HS-27A (cell line): ENCODE data around the gene TMEM115.

ENCODE experiments used
- DNase-seq: peaks from one replicate; pipeline ENCODE4 v3.0.0-alpha.2; 2012; ENCODE audit warnings: low read depth, missing footprints

The TMEM115 gene

GRCh38 chr3:50378024-50378423 lies 18.7 kb upstream of the TMEM115 start:
- DNase-seq, result no peak

DNA sequence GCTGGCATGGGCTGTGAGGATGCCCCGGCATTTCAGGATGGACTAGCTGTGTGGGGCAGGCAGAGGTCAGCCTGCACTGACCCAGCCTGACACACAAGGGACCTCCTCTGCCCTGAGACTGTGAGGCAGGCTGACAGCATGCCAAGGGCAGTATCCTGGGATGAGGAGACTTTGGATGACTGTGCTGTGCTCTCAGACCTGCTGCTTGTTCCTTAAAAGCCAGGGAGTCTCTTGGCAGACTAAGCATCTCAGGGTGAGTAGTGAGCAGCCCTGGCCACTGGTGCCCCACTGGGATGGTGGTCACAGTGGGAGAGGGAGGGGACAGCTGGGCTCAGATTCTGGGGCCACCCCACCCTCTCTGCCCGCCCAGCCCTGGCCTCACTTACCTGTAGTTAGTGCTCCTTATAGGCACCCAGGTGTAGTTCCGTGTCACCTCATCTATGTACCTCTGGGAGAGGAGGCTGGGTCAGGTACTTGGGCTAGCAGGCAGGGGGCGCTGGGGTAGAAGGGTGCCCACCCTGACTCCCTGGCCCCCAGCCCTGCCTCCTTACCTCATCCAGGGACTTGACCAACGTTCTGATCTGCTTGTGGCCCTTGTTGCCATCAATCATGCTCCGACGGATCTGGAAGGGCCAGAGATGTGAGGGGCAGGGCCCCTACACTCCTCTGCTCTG lies 16.1 kb upstream of the TMEM115 start:
- DNase-seq, result no peak

GRCh38 chr3:50374363-50375257 lies 15.3 kb upstream of the TMEM115 start:
- DNase-seq, result no peak

GRCh38 chr3:50373146-50374051 lies 14.1 kb upstream of the TMEM115 start:
- DNase-seq, result no peak

- DNase-seq, result no peak
Measured at GRCh38 chr3:50372349-50372748, 13.0 kb upstream of the TMEM115 start.

GRCh38 chr3:50371133-50371685 lies 11.9 kb upstream of the TMEM115 start:
- DNase-seq, result no peak

DNA sequence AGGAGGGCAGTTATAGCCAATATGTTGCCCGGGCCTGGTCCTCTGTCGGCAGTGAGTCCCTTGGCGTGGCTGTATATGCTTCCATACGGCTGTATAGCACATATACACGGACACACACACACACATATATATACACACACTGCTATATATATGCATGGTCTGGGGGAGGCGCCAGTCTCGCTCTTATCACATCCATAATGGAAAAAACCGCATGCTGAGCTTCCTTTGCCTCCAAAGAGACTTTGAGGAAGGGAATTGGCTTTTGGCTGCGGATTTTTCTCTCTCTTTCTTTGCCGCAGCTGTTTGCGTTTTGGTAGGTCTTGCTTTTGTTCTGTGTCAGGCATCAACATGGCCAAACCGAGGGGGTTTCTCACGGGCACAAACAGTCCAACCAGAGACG lies 11.3 kb upstream of the TMEM115 start:
- no peak for DNase-seq

GRCh38 chr3:50369012-50369670 lies 9.8 kb upstream of the TMEM115 start:
- DNase-seq, result no peak

DNA sequence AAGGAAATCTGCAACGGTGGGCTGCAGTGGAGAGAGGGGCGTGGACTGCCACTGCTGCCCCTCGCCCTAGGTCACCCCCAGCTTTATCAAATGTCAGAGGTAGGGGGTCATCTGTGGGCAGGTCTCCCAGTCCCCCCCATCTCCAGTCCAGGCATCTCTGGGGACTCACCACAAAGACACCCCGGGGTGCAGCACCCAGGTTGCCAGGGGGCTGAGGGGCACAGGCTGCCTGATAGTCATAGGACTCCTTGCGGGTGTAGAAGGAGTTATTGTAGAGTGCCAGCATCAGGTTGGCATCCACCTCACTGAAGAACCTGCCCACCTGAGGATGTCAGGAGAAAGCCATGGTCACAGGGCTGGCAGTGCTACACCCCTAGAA lies 6.5 kb upstream of the TMEM115 start:
- DNase-seq, result no peak

DNA sequence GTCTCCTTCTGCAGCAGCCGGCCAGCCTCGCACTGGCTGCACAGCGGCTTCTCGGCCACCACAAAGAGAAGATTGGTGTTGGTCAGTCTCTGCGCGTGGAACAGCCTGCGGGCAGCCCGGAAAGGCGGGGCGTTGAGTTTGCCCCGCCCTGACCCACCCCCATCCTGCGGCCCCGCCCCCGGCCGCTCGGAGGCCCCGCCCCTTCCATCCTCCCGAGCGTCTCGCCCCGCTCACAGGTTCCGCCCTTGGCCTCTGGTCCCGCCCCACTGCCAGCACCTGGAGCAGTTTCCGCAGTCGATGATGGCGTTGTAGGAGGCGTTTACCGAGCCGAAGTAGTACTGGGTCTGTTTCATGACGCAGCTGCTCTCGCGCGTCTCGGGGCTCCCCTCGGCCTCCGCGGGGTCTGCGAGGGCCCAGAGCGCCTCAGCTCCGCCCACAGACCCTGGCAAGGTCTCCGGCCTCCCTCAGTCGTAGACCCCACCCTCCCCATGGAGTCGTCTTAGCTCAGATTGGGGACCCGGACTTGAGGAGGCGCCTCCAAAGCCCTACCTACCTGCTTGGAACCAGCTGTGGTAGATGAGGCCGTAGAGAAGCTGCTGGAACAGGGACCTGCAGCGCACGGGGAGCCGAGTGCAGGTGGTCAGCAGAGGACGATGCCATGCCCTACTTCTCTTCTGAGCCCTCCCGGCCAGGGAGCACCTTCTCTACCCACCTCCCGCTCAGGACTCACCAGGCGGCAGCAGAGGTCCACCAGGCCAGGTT lies 5.9 kb upstream of the TMEM115 start:
- DNase-seq, result no peak

DNA sequence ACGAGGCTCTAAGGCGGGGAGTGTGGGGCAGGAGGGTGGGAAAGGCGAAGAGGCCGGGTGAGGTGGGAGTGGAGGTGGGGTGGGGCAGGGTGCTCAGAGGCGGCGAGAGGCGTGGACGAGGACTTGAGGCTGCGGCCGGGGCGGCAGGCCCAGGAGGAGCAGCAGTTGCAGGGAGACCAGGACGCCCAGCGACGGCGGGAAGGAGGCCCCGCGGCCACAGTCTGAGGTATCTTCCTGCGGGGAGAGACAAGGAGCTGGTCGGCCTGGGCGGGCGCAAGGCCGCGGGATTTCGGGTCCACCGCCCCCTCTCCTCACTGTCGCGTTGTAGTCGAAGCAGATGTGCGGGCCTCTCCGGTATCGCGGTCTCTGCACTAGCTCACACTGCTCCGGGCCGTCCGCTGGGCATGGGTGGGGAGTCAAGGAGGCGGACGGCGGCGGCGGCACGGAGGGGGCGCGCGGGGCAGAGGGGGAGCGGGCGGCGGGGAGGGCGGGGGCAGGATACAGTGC lies 5.3 kb upstream of the TMEM115 start:
- DNase-seq, result no peak

DNA sequence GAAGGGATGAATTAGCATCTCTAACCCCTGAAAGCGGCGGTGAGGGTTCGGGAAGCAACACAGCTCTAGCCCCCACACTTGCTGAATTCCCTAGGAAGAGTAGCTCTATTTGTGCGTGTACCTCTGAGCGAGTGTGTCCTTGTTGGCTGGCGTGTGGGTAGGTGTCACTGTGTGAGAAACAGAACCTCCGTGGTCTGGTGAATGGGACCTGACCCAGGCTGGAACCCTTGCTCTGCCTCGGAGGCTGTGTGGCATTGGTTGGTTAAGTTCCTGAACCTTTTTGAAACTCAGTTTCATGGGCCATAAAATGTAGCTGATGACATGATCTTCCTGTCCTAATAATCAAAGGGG lies 414 bp upstream of the TMEM115 start:
- no peak for DNase-seq

DNA sequence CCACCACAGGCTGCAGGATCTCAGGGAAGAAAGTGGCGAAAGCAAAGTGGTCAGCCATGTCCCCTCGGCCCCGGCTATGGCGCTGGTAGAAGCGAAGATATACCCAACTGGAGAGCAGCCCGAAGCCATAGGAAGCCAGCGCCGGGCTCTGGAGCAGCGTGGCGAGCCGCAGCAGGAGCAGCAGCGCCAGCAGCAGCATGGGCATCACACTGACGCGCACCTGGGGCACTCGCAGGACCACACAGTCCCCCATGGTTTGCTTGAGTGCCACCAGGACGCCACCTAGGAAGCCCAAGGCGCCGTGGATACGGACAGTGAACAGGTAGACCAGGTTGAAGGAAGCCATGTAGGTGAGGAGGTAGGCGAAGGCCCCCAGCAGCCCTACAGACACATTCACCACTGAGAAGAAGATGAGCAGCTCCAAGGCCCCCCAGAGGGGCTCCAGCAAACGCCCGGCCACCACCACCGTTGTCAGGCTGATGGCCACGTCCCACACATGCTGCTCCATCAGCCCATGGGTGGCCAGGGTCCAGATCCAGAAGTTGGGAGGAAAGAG lies 888 bp downstream of the TMEM115 start:
- no peak for DNase-seq

DNA sequence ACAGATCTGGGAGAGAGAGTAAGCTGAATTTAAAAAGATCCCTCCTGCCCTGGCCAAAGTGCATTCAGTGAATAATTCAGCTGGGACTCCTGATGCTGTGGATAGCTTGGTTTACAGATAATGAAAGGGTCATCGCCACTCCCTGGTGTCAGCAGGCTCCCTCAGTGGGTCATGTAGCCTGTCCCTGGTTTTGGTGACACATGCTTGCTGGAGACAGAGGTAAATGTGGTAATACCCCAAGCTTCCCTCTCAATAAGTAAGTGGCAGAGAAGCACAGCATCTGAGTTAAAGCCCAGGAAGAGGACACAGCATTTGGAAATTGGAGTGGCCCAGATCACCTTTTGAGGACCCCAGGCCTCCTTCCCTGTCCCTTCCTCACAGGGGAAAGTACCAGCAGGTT lies 1.8 kb downstream of the TMEM115 start:
- DNase-seq, result no peak

- no peak for DNase-seq
Measured at GRCh38 chr3:50356553-50356952, 2.8 kb downstream of the TMEM115 start.

GRCh38 chr3:50355829-50356552 lies 3.3 kb downstream of the TMEM115 start:
- DNase-seq, result no peak

DNA sequence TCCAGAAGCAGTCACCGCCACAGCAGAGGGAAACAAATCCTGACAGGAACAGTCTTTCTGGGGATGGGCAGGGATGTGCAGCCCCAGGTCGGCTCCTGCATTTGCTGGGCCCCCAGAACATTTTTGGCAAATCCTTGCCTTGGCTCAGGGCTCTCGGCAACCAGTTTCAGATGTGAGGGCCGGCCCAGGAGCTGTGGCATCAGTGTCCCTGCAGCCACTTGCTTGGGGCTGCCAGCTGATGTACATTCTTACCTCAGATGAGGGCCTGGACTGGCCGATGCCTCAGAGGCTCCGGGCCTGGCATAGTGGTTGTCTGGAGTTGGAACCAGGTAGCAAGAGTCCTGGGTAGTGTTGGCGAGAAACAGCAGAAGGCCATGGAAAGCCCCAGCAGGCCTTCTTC lies 4.5 kb downstream of the TMEM115 start:
- no peak for DNase-seq

GRCh38 chr3:50354186-50354764 lies 5.0 kb downstream of the TMEM115 start:
- DNase-seq, result no peak

DNA sequence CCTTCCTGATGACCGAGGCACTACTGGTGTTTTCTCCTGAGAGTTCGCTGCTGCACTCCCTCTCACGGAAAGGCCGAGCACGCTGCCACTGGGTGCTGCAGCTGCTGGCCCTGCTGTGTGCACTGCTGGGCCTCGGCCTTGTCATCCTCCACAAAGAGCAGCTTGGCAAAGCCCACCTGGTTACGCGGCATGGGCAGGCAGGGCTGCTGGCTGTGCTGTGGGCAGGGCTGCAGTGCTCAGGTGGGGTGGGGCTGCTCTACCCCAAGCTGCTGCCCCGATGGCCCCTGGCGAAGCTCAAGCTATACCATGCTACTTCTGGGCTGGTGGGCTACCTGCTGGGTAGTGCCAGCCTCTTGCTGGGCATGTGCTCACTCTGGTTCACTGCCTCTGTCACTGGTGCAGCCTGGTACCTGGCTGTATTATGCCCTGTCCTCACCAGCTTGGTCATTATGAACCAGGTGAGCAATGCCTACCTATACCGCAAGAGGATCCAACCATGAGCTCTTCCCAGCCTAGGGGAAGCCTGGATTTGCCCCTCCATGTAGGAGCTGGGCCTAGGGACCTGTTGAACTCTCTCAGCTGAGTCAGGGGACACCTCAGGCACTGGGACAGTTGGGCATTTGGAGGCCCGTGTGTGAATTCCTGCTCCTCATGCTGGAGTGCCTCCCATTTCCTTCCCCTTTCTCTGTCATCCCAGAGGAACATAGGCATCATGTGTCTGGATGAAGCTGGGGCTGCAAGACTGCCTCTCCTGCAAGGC lies 5.9 kb downstream of the TMEM115 start:
- no peak for DNase-seq
